HG02840 (cell line): ENCODE measurements around the gene CACNA2D3.

Experiments used
- ATAC-seq: cut with Tn5 transposase; IDR thresholded peaks from one replicate; pipeline ENCODE4 v1.9.1; 2021; ENCODE audit warnings: mild to moderate bottlenecking, moderate library complexity, moderate number of reproducible peaks; ENCODE audit not compliant: unreplicated experiment, low FRiP score

The CACNA2D3 gene

GRCh38 chr3:54511766-54512365 lies 389.5 kb downstream of the CACNA2D3 start:
- no peak for ATAC-seq

DNA sequence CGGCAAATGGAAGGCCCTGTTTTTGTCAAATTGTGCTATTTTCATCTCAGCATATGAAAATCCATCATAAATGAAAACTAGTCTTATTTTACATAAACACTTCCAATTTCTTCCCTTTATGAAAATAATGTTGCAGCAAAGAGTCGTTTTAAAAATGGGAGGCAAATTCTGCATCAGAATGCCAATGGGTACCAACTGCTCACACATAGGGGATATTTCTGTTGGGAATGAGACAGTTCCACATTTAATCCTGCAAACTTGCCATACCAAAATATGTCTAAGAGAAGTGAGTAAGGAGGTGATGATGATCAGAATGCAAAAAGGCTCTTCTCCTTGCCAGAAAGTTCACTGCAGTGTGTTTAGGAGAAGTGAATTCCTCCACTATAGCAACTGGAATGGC lies 391.7 kb downstream of the CACNA2D3 start:
- ATAC-seq = no peak

- ATAC-seq = no peak
These were observed 392.1 kb downstream of the CACNA2D3 start for GRCh38 chr3:54514416-54514815.

- ATAC-seq = no peak
These were observed 393.3 kb downstream of the CACNA2D3 start for GRCh38 chr3:54515441-54516213.

DNA sequence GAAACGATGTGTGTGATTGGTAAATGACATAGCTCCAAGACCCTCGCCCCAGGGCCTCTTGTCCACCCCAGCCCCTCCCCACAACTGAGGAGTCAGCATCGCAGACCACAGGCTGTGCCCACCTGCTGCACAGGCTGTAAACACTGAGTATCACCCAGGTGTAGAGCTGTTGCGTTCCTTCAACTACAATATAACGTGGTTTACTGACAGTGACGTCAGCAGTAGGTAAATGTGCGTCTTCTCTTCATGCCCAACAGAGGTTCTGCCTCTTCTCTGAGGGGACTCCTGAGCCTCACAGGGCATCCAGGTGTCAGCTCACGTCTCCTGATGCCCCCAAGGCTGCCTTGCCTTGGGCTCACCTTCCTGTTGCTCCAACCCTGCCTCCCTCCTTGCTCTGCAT lies 395.1 kb downstream of the CACNA2D3 start:
- ATAC-seq = no peak

DNA sequence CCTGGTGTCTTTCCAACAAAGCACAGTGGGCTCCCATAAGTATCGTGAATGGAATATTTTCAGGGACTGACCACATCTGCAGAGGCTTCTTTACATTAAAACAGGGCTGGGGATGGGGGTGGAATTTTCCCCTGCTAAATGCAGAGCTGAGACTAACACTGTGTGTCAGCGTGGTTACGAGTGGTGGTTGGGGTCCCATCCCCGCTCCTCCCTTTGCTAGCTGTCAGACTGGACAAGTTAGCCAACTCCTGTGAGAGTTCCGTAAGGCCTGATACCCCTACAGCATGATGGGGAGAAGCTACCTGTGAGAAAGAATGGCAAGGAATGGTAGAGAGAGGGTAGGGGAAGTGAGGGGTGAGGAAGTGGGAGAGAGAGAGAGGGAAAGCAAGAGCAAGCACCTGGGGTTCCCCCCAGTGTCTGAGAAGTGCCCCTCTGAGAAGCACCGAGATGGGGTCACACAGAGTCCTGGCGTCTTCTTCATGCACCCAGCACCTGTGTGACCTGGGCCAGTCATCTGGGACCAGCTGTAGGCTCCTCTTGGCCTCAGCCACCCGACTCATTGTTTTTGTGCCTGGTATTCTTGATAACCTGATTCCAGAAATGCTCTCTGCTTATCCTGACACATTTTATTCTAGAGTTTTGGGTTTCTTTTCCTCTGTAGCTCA lies 395.8 kb downstream of the CACNA2D3 start:
- no peak for ATAC-seq

DNA sequence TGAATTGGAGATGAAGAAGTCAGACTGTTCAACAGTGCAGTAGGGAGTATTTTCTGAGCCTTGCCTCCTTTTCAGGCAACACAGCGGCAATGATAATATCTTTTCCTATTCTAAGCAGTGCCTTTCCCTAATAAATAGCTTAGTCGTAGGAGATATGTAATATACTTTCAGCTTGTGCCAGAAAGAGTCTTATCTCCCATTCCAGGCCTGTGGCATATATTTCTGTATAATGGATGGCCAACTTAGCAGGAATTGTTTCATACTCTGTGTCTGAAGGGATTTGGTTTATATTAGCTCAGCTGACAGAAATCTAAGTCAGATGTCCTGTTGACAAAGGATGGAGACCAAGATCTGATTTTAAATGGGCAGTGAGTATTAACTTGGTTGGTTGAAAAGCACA lies 397.1 kb downstream of the CACNA2D3 start:
- ATAC-seq = no peak

DNA sequence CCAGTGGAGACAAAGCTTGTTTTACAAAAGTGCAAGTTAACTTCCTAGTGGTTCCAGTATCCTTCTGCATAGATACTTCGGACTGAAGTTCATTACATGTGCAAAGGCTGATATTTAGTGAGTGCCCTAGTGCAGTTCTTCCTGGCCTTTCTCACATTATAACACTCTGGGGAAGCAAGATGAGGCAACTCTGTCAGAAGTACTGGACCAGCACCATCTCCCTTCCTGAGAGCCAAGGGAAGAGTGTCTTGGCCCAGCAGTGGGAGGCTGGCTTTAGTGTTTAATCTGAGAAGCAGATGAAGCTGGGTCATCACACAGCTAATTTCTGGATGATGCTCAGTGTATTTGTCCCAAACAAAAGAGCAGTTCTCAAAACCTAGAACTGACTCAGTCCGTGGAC lies 397.7 kb downstream of the CACNA2D3 start:
- no peak for ATAC-seq

- no peak for ATAC-seq
These were observed 405.2 kb downstream of the CACNA2D3 start for GRCh38 chr3:54527521-54527920.

DNA sequence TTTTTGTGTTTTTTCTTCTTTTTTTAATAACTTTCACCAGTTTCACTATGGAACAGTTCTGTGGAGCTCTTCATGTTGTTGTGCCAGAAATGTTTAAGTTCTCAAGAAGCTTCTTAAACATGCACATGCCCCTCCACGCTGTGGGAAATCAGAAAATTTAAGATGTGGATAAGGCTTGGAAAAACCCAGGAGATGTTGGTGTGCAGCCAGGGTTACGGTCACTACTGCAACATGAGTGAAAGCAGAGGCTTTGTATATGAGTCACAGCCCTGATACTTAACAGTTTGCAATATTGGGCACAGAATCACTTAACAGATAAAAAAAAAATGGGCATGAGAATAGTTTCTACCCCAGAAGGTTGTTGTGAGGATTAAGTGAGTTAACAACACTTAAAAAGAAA lies 405.6 kb downstream of the CACNA2D3 start:
- no peak for ATAC-seq

GRCh38 chr3:54528668-54529067 lies 406.3 kb downstream of the CACNA2D3 start:
- no peak for ATAC-seq

DNA sequence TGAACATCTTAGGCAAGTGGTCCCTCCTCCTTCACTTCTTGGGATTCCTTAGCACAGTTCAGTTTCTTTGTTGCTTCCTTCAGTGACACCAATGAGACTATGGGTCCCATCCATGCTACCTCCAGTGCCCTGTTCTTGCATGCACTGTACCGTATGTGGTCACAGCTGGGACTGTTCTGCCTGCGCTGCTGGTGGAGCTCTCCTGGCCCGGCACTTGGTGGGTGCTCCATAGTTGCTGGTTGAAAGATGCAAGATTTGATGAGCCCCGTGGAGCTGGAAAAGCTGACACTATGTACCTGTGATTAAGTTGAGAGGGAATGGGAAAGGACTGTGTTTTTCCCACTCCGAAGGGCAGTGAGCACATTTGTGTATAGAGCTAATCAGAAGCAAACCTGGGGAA lies 407.7 kb downstream of the CACNA2D3 start:
- ATAC-seq = no peak

DNA sequence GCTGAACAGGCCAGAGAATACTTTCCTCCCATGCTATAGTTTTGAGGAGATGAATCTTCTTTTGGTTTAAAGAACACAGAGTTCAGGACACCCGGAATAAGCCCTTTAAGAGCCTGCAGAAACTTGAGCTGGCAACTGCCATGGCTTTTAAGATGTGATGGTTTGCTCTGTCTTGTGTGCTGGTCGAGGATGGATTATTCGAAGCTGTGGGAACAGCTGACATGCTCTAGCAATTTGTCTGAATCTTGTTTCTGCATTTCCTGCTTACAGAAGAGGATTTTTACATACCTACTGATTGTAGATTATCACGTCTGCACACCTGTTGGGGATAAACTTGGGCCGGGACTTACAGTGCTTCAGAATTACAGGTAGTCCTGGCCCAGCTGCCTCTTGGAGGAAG lies 408.6 kb downstream of the CACNA2D3 start:
- no peak for ATAC-seq

GRCh38 chr3:54531741-54532140 lies 409.4 kb downstream of the CACNA2D3 start:
- ATAC-seq = no peak

DNA sequence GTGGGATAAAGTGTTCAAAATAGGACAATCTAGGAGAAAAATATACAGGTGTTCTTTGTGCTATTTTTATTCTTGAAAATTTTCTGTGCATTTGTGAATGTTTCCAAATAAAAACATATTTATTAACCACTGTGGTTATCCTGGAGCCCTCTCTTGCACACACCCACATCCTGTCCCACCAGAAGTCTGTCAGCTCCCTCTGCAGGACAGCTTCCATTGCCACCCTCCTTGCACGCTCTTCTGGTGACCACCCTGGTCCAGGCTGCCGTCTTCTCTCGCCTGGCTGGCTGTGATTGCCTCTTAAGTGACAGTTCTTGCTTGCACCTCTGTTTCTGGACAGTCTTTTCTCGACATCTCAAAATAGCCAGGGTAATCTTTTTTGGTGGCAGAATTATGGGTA lies 411.5 kb downstream of the CACNA2D3 start:
- no peak for ATAC-seq

GRCh38 chr3:54535619-54536018 lies 413.3 kb downstream of the CACNA2D3 start:
- no peak for ATAC-seq

DNA sequence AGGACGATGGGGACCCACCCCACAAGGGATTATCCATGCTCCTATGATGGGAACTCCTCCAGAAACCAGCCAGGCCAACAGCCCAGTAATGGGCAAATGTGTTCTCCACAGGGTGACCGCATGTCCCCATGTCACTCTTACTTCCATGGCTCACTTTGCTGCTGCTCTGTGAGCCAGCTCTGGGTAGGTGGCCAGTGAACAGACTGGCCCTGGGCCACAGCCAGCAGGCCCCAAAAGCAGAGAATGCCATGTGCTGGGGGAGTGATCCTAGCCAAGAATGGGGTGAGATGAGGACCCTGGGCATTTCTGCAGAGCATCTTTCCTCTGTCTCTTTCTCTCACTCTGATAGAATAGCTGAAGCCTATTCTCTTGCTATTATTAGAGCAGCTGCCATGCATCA lies 414.1 kb downstream of the CACNA2D3 start:
- no peak for ATAC-seq

DNA sequence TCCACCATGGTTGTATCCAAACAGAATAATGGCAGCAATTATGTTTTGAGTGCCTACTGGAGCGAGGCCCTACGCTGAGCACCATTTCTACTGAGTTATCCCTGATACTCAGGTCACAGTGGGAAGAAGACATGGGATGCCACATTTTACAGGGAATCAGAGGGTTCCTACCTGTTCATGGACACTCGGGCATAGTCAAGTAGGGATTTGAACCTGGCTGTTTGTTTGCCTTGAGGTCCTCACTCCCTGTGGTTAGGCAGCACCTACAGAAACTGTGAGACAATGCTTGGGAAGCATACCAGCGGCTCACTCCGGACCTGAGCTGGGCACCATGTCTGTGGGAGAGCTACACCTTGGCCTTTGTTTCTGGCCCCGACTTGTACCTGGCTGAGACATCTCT lies 415.2 kb downstream of the CACNA2D3 start:
- no peak for ATAC-seq

GRCh38 chr3:54538346-54538745 lies 416.0 kb downstream of the CACNA2D3 start:
- ATAC-seq = no peak

- ATAC-seq = no peak
These were observed 419.0 kb downstream of the CACNA2D3 start for GRCh38 chr3:54541369-54541768.

- ATAC-seq = no peak
These were observed 421.1 kb downstream of the CACNA2D3 start for GRCh38 chr3:54543446-54543845.

DNA sequence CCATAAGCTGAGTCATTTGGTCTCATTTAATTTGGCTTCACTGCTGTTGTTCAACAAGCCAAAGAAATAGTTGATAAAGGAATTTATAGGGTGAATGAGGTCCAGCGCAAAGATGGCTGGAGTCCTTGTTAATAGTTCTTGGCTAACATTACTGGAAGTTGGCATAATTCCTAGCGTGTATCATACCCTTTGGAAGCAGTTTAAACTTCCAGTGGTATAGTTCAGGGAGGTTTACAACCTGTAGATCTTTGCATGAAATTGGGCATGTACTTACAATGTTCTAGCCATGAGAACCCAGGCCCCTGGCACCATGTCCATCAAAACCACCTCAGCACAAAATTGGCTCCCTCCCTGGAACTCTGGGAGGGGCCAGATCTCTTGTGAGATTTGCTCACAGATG lies 424.7 kb downstream of the CACNA2D3 start:
- ATAC-seq = no peak
